ENCODE results near the gene YIPF1. TPM values are rescaled to one million over a fixed set of nuclear protein-coding genes. Genes with fewer than 3 reads are reported as not detected.

The YIPF1 gene
- 13.2 and 17.5 TPM in 2 replicates for total RNA-seq (2014; rRNA removed; shearing (Covaris generic))
- 6.0 and 6.1 TPM in 2 replicates for polyA plus RNA-seq (2014; cell fraction: nucleus; rRNA removed)

GRCh38 chr1:53889304-53890298 lies at the start of gene YIPF1:
Gene YIPF1, minus strand, starts transcription at chr1:53889797. Its CDS starts 860 bp downstream, at chr1:53888937.
- peak; percentile 74 for DNase-seq (ENCODE audit: extremely low read depth, low read depth)

GRCh38 chr1:53938136-53938830 lies 48.7 kb upstream of the YIPF1 start:
- no peak for DNase-seq (ENCODE audit: extremely low read depth, low read depth)

- DNase-seq (ENCODE audit: extremely low read depth, low read depth): no peak
Observed at GRCh38 chr1:53936430-53936829, 46.8 kb upstream of the YIPF1 start.

- DNase-seq (ENCODE audit: extremely low read depth, low read depth): no peak
Observed at GRCh38 chr1:53934170-53934765, 44.7 kb upstream of the YIPF1 start.

GRCh38 chr1:53931523-53931922 lies 41.9 kb upstream of the YIPF1 start:
- no peak for DNase-seq (ENCODE audit: extremely low read depth, low read depth)

- no peak for DNase-seq (ENCODE audit: extremely low read depth, low read depth)
Observed at GRCh38 chr1:53930932-53931331, 41.3 kb upstream of the YIPF1 start.

- no peak for DNase-seq (ENCODE audit: extremely low read depth, low read depth)
Observed at GRCh38 chr1:53929246-53929960, 39.8 kb upstream of the YIPF1 start.

GRCh38 chr1:53927376-53927881 lies 37.8 kb upstream of the YIPF1 start:
- DNase-seq (ENCODE audit: extremely low read depth, low read depth): no peak

DNA sequence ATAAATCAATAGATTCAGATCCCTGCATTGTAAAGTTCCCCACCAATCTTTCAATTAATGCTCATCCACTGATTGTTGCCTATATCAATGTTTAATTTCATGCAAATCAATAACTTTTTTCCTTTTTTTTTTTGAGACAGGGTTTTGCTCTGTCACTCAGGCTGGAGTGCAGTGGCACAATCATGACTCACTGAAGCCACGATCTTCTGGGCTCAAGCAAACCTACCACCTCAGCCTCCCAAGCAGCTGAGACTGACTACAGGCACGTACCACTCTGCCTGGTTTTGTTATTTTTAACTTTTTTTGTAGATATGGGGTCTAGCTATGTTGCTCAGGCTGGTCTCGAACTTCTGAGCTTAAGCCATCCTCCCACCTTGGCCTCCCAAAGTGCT lies 30.1 kb upstream of the YIPF1 start:
- no peak for DNase-seq (ENCODE audit: extremely low read depth, low read depth)

DNA sequence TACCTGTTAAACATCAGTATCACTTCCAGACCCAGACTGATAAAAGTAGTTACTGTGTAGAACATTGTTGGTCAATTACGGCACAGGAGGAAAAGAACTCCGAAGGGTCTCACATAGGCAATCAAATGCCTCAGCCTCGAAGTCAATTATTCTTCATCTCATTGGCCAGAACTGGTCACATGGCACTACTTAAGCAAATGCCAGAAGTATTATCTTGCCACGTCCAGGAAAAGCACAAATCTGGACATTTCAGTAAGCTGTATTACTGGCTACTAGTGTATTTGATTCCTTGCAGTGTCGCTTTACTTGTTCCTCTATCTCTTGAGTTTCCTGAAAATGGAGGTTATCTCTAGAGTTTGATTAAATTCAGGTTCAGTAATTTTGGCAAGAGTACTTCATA lies 28.7 kb upstream of the YIPF1 start:
- DNase-seq (ENCODE audit: extremely low read depth, low read depth): no peak

DNA sequence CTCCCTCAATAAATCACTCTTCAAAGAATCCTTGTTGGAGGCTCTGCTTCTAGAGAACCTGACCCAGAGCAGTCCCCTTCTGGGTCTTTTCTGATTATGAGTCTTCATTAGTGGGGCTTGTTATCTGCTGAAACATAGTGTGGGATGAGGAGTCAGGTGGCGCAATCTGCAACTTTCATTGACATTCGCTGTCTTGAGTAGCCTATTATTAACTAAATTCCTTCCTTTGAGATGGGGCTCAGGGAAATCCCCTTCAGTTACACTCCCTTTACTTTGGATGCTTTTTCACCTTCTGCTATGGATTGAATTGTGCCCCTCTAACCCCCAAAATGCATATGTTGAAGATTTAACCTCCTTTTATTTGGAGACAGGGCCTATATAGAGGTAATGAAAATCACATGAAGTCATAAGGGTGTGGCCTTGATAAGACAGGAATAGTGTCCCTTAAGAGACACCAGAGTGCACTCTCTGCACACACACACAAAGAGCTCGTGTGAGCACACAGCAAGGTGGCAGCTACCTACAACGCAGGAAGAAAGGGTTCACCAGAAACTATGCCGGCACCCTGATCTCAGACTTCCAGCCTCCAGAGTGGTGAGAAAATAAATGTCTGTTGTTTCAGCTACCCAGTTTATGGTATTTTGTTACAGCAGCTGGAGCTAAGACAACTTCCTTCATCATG lies 23.9 kb upstream of the YIPF1 start:
- DNase-seq (ENCODE audit: extremely low read depth, low read depth): no peak

- no peak for DNase-seq (ENCODE audit: extremely low read depth, low read depth)
Observed at GRCh38 chr1:53911442-53911841, 21.8 kb upstream of the YIPF1 start.

GRCh38 chr1:53909946-53910345 lies 20.3 kb upstream of the YIPF1 start:
- no peak for DNase-seq (ENCODE audit: extremely low read depth, low read depth)

DNA sequence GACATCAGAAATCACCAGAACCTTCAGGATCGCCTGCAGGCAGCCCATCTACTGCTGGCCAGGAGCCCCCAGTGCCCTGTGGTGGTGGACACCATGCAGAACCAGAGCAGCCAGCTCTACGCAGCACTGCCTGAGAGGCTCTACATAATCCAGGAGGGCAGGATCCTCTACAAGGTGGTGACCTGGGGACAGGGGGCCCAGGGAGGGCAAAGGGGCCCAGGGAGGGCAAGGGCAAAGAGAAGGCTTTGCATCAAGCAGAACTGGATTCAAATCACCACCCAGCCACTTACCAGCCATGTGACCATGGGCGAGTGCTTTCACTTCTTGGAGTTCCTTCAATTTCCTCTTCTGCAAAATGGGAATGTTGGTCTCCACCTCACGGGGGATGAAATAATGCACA lies 16.5 kb upstream of the YIPF1 start:
- DNase-seq (ENCODE audit: extremely low read depth, low read depth): no peak

- no peak for DNase-seq (ENCODE audit: extremely low read depth, low read depth)
Observed at GRCh38 chr1:53905509-53905908, 15.9 kb upstream of the YIPF1 start.

GRCh38 chr1:53902235-53903138 lies 12.9 kb upstream of the YIPF1 start:
- no peak for DNase-seq (ENCODE audit: extremely low read depth, low read depth)

- DNase-seq (ENCODE audit: extremely low read depth, low read depth): no peak
Observed at GRCh38 chr1:53899708-53900107, 10.1 kb upstream of the YIPF1 start.

DNA sequence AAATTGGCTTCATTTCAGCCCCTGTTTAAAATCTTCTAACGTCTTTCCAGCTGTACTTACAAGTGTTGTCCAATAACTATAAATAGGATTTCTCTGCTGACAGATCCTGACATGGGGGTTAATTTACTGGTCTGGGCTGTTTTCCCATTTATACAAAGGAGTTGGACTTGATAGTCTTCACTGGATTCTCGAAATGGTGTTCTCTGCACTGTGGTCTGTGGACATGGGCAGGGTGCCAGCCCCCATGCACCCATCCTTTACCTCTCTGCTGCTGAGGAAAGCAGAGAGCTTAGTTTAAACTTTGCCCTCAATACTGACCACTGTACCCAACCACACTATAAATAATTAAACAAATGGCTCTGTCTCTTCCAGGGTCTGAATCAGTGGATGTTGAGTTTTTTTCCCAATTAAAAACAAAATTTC lies 9.6 kb upstream of the YIPF1 start:
- no peak for DNase-seq (ENCODE audit: extremely low read depth, low read depth)
